ENCODE results near the gene ARHGAP42. TPM values are rescaled to one million over a fixed set of nuclear protein-coding genes. Genes with fewer than 3 reads are reported as not detected.

The ARHGAP42 gene
- total RNA-seq, 1 donor from 2014 or later: 33.2 TPM

DNA sequence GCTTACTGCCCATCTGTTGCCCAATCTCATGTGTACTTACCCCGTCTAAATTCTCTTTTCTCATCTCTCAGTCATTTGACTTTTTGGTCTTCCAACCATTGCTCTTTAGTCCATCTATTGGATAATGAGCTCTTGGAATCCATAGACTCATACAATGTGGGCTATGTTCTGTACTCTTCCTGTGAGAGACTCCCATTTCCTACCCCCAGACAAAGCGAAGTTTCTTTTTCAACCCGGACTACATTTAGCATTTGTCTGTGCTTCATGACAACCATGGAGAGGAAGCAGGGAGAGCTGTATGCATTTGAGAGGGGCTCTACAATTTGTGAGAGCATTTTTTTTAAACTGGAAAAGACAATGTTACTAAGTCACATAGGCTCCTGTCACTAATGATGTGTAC is 4.0 kb upstream of the ARHGAP42 start:
- peaks cover 20% of the 10 kb centered on the region for H3K4me1 Mint-ChIP-seq (ENCODE audit: low read depth, unreplicated experiment)
- DNase-seq (ENCODE audit: low read depth) (no peak), FAIRE-seq (no peak)
- no peaks in the 10 kb centered on the region for H3K27me3 Mint-ChIP-seq (ENCODE audit: low read depth, unreplicated experiment)
- peaks cover 1% of the 10 kb centered on the region for H3K36me3 Mint-ChIP-seq (ENCODE audit: low read depth, unreplicated experiment)
- TF ChIP-seq CTCF (IDR thresholded peaks at IDR 0.05; ENCODE audit: insufficient read depth, low read depth, low read length) (no peak), EZH2 (IDR thresholded peaks at IDR 0.05; ENCODE audit: insufficient read depth, low read length) (no peak)
- Histone ChIP-seq H2AFZ (ENCODE audit: low read depth, low read length) (no peak overlapping the region), H4K20me1 (ENCODE audit: insufficient read depth, low read length) (no peaks in the 10 kb centered on the region), H3K4me3 (ENCODE audit: insufficient read depth, low read depth, low read length) (no peak overlapping the region), H3K9ac (ENCODE audit: low read length) (no peak overlapping the region), H3K79me2 (ENCODE audit: insufficient read depth, low read length) (peaks cover 3% of the 10 kb centered on the region), H3K4me1 (ENCODE audit: insufficient read depth, low read length) (peaks cover 18% of the 10 kb centered on the region), H3K4me2 (ENCODE audit: low read length) (no peak overlapping the region), H3K27ac (ENCODE audit: low read depth, low read length) (no peak overlapping the region), H3K27me3 (ENCODE audit: insufficient read depth, low read length) (no peaks in the 10 kb centered on the region), H3K36me3 (ENCODE audit: insufficient read depth, low read length) (no peaks in the 10 kb centered on the region), H3K9me3 (ENCODE audit: insufficient read depth, low read depth, low read length) (no peaks in the 10 kb centered on the region)
- H3K9me3 Mint-ChIP-seq (ENCODE audit: unreplicated experiment): no peaks in the 10 kb centered on the region
- H3K27ac Mint-ChIP-seq (ENCODE audit: unreplicated experiment): no peak overlapping the region
- H3K4me3 Mint-ChIP-seq (ENCODE audit: unreplicated experiment): no peak overlapping the region

DNA sequence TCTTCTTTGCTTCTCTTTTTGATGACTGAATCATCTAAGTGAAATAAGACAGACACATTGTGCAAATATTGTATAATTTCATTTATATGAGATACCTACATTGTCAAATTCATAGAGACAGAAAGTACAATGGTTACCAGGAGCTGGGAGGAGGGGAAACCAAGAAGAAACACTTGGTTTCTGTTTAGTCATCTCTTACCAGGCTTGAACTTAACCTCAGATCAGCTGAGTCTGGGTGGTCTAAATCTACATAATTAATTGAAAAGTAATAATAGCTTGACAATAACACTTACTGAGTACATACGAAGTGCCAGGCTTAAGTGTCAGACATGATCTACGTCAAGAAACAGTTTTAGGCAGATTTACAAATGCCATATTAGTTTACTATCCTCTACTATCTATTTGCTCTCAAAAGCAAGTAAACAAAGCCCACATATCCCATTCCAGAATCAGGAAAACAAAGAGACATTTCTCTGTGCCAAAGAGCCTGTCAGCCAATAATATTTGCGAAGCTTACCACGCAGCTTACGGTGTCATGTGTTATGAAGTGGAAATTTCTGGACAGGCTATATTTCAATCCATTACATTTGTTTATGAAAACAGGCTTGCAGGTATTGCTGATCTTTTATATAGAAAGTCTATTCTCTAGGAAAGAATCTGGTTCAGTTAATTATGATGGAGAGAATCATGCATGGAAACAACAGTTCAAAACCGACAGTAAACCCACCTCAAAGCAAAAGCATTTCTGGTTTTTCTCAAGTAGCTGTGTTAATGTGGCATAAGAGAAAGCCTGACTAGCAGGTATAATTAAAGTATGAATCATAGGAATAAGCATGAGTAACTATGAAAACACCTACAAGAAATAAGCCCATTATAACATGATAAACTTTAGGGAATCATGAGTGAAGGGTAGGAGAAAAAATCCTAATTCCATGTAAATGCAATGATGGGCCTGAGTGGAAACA is 2.7 kb upstream of the ARHGAP42 start:
- no peaks in the 10 kb centered on the region for H3K27me3 Mint-ChIP-seq (ENCODE audit: low read depth, unreplicated experiment)
- H3K9me3 ChIP-seq (ENCODE audit: insufficient read depth, low read depth, low read length): no peaks in the 10 kb centered on the region
- H3K27me3 ChIP-seq (ENCODE audit: insufficient read depth, low read length): no peaks in the 10 kb centered on the region
- peaks cover 22% of the 10 kb centered on the region for H3K4me1 ChIP-seq (ENCODE audit: insufficient read depth, low read length)
- peaks cover 16% of the 10 kb centered on the region for H3K79me2 ChIP-seq (ENCODE audit: insufficient read depth, low read length)
- peaks cover 1% of the 10 kb centered on the region for H3K36me3 Mint-ChIP-seq (ENCODE audit: low read depth, unreplicated experiment)
- H3K4me3 ChIP-seq (ENCODE audit: insufficient read depth, low read depth, low read length): no peak overlapping the region
- FAIRE-seq (no peak), DNase-seq (ENCODE audit: low read depth) (peak; percentile 52)
- peak overlapping the region; percentile 54 for H3K4me2 ChIP-seq (ENCODE audit: low read length)
- no peaks in the 10 kb centered on the region for H3K9me3 Mint-ChIP-seq (ENCODE audit: unreplicated experiment)
- TF ChIP-seq EZH2 (IDR thresholded peaks at IDR 0.05; ENCODE audit: insufficient read depth, low read length) (no peak), CTCF (IDR thresholded peaks at IDR 0.05; ENCODE audit: insufficient read depth, low read depth, low read length) (no peak)
- peak overlapping the region; percentile 11 for H3K27ac ChIP-seq (ENCODE audit: low read depth, low read length)
- no peak overlapping the region for H3K4me3 Mint-ChIP-seq (ENCODE audit: unreplicated experiment)
- H3K27ac Mint-ChIP-seq (ENCODE audit: unreplicated experiment): no peak overlapping the region
- H2AFZ ChIP-seq (ENCODE audit: low read depth, low read length): no peak overlapping the region
- no peaks in the 10 kb centered on the region for H3K36me3 ChIP-seq (ENCODE audit: insufficient read depth, low read length)
- peaks cover 23% of the 10 kb centered on the region for H3K4me1 Mint-ChIP-seq (ENCODE audit: low read depth, unreplicated experiment)
- H3K9ac ChIP-seq (ENCODE audit: low read length): peak overlapping the region; percentile 24
- peaks cover 3% of the 10 kb centered on the region for H4K20me1 ChIP-seq (ENCODE audit: insufficient read depth, low read length)
